Neural cell (in vitro differentiated cells): ENCODE measurements around the gene NIPSNAP2. TPM values are rescaled to one million over a fixed set of nuclear protein-coding genes. Genes with fewer than 3 reads are reported as not detected.

ENCODE experiments used
- H2AFZ ChIP-seq: fragments of 200-600, 300-800 bp; sonication (generic), shearing (Covaris generic); 2 replicates; pipeline ENCODE4 v1.6.0; 2014; ENCODE audit warnings: low read depth, mild to moderate bottlenecking, antibody characterized with exemption, low read length, moderate library complexity
- H3F3A ChIP-seq: fragments of 200-600 bp; shearing (Covaris generic); 2 replicates; pipeline ENCODE4 v1.6.1; 2016; ENCODE audit warnings: mild to moderate bottlenecking, moderate library complexity, mixed read lengths, antibody characterized with exemption, low read length; ENCODE audit not compliant: insufficient read depth, poor library complexity, severe bottlenecking
- H3K27ac ChIP-seq: fragments of 200-600, 300-800 bp; sonication (generic), shearing (Covaris generic); 2 replicates; pipeline ENCODE4 v1.5.1; 2014; ENCODE audit warnings: mild to moderate bottlenecking, low read length, moderate library complexity
- H3K27me3 ChIP-seq: fragments of 300-800, 200-600 bp; sonication (generic), shearing (Covaris generic); 2 replicates; pipeline ENCODE4 v1.6.0; 2014; ENCODE audit warnings: mild to moderate bottlenecking, low read depth, low read length, moderate library complexity; ENCODE audit not compliant: insufficient read depth
- H3K36me3 ChIP-seq: fragments of 300-800, 200-600 bp; sonication (generic), shearing (Covaris generic); 2 replicates; pipeline ENCODE4 v1.5.1; 2014; ENCODE audit warnings: mild to moderate bottlenecking, antibody characterized with exemption, low read length, moderate library complexity; ENCODE audit not compliant: insufficient read depth
- H3K4me2 ChIP-seq: fragments of 300-800, 200-600 bp; sonication (generic), shearing (Covaris generic); 2 replicates; pipeline ENCODE4 v1.6.0; 2014; ENCODE audit warnings: mild to moderate bottlenecking, low read length
- H3K4me3 ChIP-seq: fragments of 300-800, 200-600 bp; sonication (generic), shearing (Covaris generic); 2 replicates; pipeline ENCODE4 v1.5.1; 2014; ENCODE audit warnings: mild to moderate bottlenecking, low read length, moderate library complexity
- H3K79me2 ChIP-seq: fragments of 200-600 bp; shearing (Covaris generic); replicated peaks from 2 replicates; pipeline ENCODE4 v1.6.0; 2014; ENCODE audit warnings: mild to moderate bottlenecking, low read length, moderate library complexity; ENCODE audit not compliant: insufficient read depth
- H3K9ac ChIP-seq: fragments of 300-800, 200-600 bp; sonication (generic), shearing (Covaris generic); 2 replicates; pipeline ENCODE4 v1.6.1; 2016; ENCODE audit warnings: mild to moderate bottlenecking, low read length, mixed read lengths
- H3K9me2 ChIP-seq: fragments of 200-600 bp; shearing (Covaris generic); 2 replicates; pipeline ENCODE4 v1.6.1; 2016; ENCODE audit warnings: mild to moderate bottlenecking, low read length, mixed read lengths; ENCODE audit not compliant: insufficient read depth
- H3K9me3 ChIP-seq: fragments of 200-600, 300-800 bp; sonication (generic), shearing (Covaris generic); 2 replicates; pipeline ENCODE4 v1.6.1; 2016; ENCODE audit warnings: mild to moderate bottlenecking, mixed run types, low read length, moderate library complexity, mixed read lengths
- H4K20me1 ChIP-seq: fragments of 200-600 bp; shearing (Covaris generic); 2 replicates; pipeline ENCODE4 v1.6.1; 2016; ENCODE audit warnings: mild to moderate bottlenecking, mixed run types; ENCODE audit not compliant: insufficient read depth
- EP300 ChIP-seq: fragments of 450-650 bp; conservative IDR thresholded peaks from 2 replicates; pipeline ENCODE4 v1.6.1; 2014; ENCODE audit warnings: antibody characterized with exemption, mild to moderate bottlenecking, moderate library complexity; ENCODE audit not compliant: poor library complexity, severe bottlenecking
- EZH2 ChIP-seq: fragments of 200-600, 300-800 bp; shearing (Covaris generic), sonication (generic); IDR thresholded peaks from 2 replicates; pipeline ENCODE4 v1.6.1; 2014; ENCODE audit warnings: antibody characterized with exemption, low read length, borderline replicate concordance, mild to moderate bottlenecking; ENCODE audit not compliant: insufficient read depth, poor library complexity, severe bottlenecking
- MXI1 ChIP-seq: fragments of 450-650 bp; conservative IDR thresholded peaks from 2 replicates; pipeline ENCODE4 v1.6.1; 2014; ENCODE audit warnings: antibody characterized with exemption, mild to moderate bottlenecking; ENCODE audit not compliant: poor library complexity, severe bottlenecking
- POLR2AphosphoS5 ChIP-seq: IDR thresholded peaks from 2 replicates; pipeline ENCODE4 v1.6.1; 2012
- RAD21 ChIP-seq: fragments of 450-650 bp; conservative IDR thresholded peaks from 2 replicates; pipeline ENCODE4 v1.6.1; 2014; ENCODE audit warnings: antibody characterized with exemption, mild to moderate bottlenecking, moderate library complexity
- SMC3 ChIP-seq: fragments of 450-650 bp; conservative IDR thresholded peaks from 2 replicates; pipeline ENCODE4 v1.6.1; 2014; ENCODE audit warnings: antibody characterized with exemption, mild to moderate bottlenecking, moderate library complexity; ENCODE audit not compliant: poor library complexity
- TAF1 ChIP-seq: IDR thresholded peaks from 2 replicates; pipeline ENCODE4 v1.6.1; 2012; ENCODE audit warnings: low read depth
- polyA plus RNA-seq: library from polyadenylated mRNA; depleted of rRNA; stranded (reverse); fragments of >200 nt; gene quantifications from 2 replicates; pipeline ENCODE4 v1.2.3, GENCODE V29; 2014
- TF ChIP-seq, protein P1 (sequence below): IDR thresholded peaks from 2 replicates; pipeline ENCODE4 v1.6.1; 2012; ENCODE audit warnings: borderline replicate concordance
- TF ChIP-seq, protein P2 (sequence below): fragments of 450-650 bp; IDR thresholded peaks from 2 replicates; pipeline ENCODE4 v1.5.1; 2014; ENCODE audit warnings: antibody characterized with exemption, mild to moderate bottlenecking, moderate library complexity; ENCODE audit not compliant: poor library complexity, severe bottlenecking

The NIPSNAP2 gene
- polyA plus RNA-seq, 1 donor from 2014 or later: 87.0 TPM

DNA sequence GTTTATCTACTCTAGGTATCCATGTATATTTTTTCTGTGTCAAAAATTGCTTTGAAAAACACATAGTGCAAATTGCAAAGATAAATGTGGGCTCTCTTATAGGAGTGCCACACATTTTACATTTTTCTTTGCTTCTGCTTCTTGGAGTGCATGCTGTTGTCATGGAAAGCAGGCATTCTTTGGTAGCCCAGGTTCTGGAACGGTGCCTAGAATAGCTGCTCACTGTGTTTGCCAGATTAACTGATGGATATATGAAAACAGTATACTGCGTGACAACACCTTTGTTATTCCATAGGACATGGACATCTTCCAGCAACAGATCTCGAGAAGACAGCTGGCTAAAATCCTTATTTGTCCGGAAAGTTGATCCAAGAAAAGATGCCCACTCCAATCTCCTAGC lies 13.4 kb downstream of the NIPSNAP2 start:
- Histone ChIP-seq H3K79me2 (peaks cover 6% of the 10 kb centered on the region), H3F3A (no peaks in the 10 kb centered on the region), H4K20me1 (no peaks in the 10 kb centered on the region), H3K9me2 (no peaks in the 10 kb centered on the region), H3K4me3 (no peak overlapping the region), H3K9me3 (no peaks in the 10 kb centered on the region), H3K27me3 (no peaks in the 10 kb centered on the region), H3K4me2 (no peak overlapping the region), H2AFZ (no peak overlapping the region), H3K36me3 (no peaks in the 10 kb centered on the region), H3K9ac (no peak overlapping the region), H3K27ac (no peak overlapping the region)
- TF ChIP-seq, protein P1, sequence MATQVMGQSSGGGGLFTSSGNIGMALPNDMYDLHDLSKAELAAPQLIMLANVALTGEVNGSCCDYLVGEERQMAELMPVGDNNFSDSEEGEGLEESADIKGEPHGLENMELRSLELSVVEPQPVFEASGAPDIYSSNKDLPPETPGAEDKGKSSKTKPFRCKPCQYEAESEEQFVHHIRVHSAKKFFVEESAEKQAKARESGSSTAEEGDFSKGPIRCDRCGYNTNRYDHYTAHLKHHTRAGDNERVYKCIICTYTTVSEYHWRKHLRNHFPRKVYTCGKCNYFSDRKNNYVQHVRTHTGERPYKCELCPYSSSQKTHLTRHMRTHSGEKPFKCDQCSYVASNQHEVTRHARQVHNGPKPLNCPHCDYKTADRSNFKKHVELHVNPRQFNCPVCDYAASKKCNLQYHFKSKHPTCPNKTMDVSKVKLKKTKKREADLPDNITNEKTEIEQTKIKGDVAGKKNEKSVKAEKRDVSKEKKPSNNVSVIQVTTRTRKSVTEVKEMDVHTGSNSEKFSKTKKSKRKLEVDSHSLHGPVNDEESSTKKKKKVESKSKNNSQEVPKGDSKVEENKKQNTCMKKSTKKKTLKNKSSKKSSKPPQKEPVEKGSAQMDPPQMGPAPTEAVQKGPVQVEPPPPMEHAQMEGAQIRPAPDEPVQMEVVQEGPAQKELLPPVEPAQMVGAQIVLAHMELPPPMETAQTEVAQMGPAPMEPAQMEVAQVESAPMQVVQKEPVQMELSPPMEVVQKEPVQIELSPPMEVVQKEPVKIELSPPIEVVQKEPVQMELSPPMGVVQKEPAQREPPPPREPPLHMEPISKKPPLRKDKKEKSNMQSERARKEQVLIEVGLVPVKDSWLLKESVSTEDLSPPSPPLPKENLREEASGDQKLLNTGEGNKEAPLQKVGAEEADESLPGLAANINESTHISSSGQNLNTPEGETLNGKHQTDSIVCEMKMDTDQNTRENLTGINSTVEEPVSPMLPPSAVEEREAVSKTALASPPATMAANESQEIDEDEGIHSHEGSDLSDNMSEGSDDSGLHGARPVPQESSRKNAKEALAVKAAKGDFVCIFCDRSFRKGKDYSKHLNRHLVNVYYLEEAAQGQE: no peak
- TF ChIP-seq TAF1 (no peak), RAD21 (no peak), MXI1 (no peak), POLR2AphosphoS5 (no peak), EP300 (no peak), EZH2 (no peak), SMC3 (no peak)
- TF ChIP-seq, protein P2, sequence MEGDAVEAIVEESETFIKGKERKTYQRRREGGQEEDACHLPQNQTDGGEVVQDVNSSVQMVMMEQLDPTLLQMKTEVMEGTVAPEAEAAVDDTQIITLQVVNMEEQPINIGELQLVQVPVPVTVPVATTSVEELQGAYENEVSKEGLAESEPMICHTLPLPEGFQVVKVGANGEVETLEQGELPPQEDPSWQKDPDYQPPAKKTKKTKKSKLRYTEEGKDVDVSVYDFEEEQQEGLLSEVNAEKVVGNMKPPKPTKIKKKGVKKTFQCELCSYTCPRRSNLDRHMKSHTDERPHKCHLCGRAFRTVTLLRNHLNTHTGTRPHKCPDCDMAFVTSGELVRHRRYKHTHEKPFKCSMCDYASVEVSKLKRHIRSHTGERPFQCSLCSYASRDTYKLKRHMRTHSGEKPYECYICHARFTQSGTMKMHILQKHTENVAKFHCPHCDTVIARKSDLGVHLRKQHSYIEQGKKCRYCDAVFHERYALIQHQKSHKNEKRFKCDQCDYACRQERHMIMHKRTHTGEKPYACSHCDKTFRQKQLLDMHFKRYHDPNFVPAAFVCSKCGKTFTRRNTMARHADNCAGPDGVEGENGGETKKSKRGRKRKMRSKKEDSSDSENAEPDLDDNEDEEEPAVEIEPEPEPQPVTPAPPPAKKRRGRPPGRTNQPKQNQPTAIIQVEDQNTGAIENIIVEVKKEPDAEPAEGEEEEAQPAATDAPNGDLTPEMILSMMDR: no peak

DNA sequence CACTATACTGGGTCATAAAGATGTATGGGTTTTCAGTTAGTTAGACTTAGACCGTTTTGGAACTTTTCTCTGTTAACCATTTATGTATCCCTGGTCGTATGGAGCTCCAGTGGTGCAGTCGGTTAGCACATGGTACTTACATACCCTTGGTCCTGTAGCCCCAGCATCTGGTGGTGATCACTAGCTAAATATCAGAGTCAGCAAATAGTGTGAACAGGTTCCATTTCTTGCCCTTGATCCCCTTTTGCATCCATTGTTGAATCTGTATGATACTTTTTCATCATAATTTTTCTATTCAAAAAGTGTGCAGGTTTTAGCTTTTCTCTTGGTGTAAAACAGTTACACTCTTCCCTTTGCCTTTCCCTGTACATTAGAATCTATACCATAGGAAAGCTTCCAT lies 15.9 kb downstream of the NIPSNAP2 start:
- no peaks in the 10 kb centered on the region for H4K20me1 ChIP-seq
- no peak for TF ChIP-seq MXI1
- TF ChIP-seq SMC3: no peak
- TF ChIP-seq, protein P1: no peak
- TF ChIP-seq RAD21: no peak
- TF ChIP-seq, protein P2: no peak
- no peak for TF ChIP-seq EZH2
- no peak for TF ChIP-seq POLR2AphosphoS5
- no peak for TF ChIP-seq TAF1
- no peak for TF ChIP-seq EP300
- no peaks in the 10 kb centered on the region for H3K27me3 ChIP-seq
- no peak overlapping the region for H3K27ac ChIP-seq
- peaks cover 6% of the 10 kb centered on the region for H3K79me2 ChIP-seq
- no peak overlapping the region for H2AFZ ChIP-seq
- H3K4me2 ChIP-seq: no peak overlapping the region
- H3K9ac ChIP-seq: no peak overlapping the region
- no peaks in the 10 kb centered on the region for H3K9me2 ChIP-seq
- H3K36me3 ChIP-seq: no peaks in the 10 kb centered on the region
- no peaks in the 10 kb centered on the region for H3K9me3 ChIP-seq
- no peaks in the 10 kb centered on the region for H3F3A ChIP-seq
- H3K4me3 ChIP-seq: no peak overlapping the region
